OCI-LY1 (cell line): ENCODE data around the gene MLPH.

Source experiments
- H2AFZ ChIP-seq: fragments of 200-600 bp; sonication (generic), shearing (Covaris generic); 2 replicates; pipeline ENCODE4 v1.6.0; 2014; ENCODE audit warnings: antibody characterized with exemption, mild to moderate bottlenecking, low read length
- H3F3A ChIP-seq: fragments of 200-600 bp; sonication (generic), shearing (Covaris generic); 2 replicates; pipeline ENCODE4 v1.6.0; 2014; ENCODE audit warnings: mild to moderate bottlenecking, antibody characterized with exemption, low read length, moderate library complexity; ENCODE audit not compliant: insufficient read depth
- H3K27ac ChIP-seq: fragments of 200-600 bp; sonication (generic); 2 replicates; pipeline ENCODE4 v1.5.1; 2014; ENCODE audit warnings: low read length, mixed run types, mild to moderate bottlenecking, low read depth; ENCODE audit not compliant: poor library complexity, severe bottlenecking
- H3K27me3 ChIP-seq: fragments of 200-600 bp; sonication (generic); 2 replicates; pipeline ENCODE4 v1.6.0; 2014; ENCODE audit warnings: antibody characterized with exemption, mild to moderate bottlenecking, low read length, moderate library complexity; ENCODE audit not compliant: insufficient read depth
- H3K36me3 ChIP-seq: fragments of 200-600 bp; sonication (generic); 2 replicates; pipeline ENCODE4 v1.6.1; 2014; ENCODE audit warnings: mild to moderate bottlenecking, antibody characterized with exemption, low read length, moderate library complexity, mixed read lengths; ENCODE audit not compliant: insufficient read depth
- H3K4me1 ChIP-seq: fragments of 200-600 bp; sonication (generic); 2 replicates; pipeline ENCODE4 v1.5.1; 2014; ENCODE audit warnings: mild to moderate bottlenecking, low read length, moderate library complexity; ENCODE audit not compliant: insufficient read depth, severe bottlenecking
- H3K4me2 ChIP-seq: fragments of 200-600 bp; sonication (generic), shearing (Covaris generic); 2 replicates; pipeline ENCODE4 v1.6.1; 2014; ENCODE audit warnings: low read length
- H3K4me3 ChIP-seq: fragments of 200-600 bp; sonication (generic); 2 replicates; pipeline ENCODE4 v1.5.1; 2014; ENCODE audit warnings: low read length, low read depth, mild to moderate bottlenecking, mixed read lengths; ENCODE audit not compliant: poor library complexity, severe bottlenecking
- H3K79me2 ChIP-seq: fragments of 200-600 bp; shearing (Covaris generic); 2 replicates; pipeline ENCODE4 v1.6.1; 2016; ENCODE audit warnings: mixed run types, low read length, mixed read lengths; ENCODE audit not compliant: insufficient read depth
- H3K9ac ChIP-seq: fragments of 200-600 bp; sonication (generic), shearing (Covaris generic); 2 replicates; pipeline ENCODE4 v1.6.1; 2014; ENCODE audit warnings: mild to moderate bottlenecking, low read length, mixed read lengths
- H3K9me2 ChIP-seq: fragments of 200-600 bp; sonication (generic), shearing (Covaris generic); 2 replicates; pipeline ENCODE4 v1.6.1; 2014; ENCODE audit warnings: low read depth, mild to moderate bottlenecking, low read length, mixed read lengths
- H3K9me3 ChIP-seq: fragments of 200-600 bp; shearing (Covaris generic); 2 replicates; pipeline ENCODE4 v1.6.1; 2014; ENCODE audit warnings: low read length, mixed read lengths
- H4K20me1 ChIP-seq: fragments of 200-600 bp; sonication (generic), shearing (Covaris generic); 2 replicates; pipeline ENCODE4 v1.6.0; 2016; ENCODE audit warnings: mild to moderate bottlenecking, low read length; ENCODE audit not compliant: insufficient read depth
- CTCF ChIP-seq: fragments of 200-600 bp; sonication (generic), shearing (Covaris generic); IDR thresholded peaks from 2 replicates; pipeline ENCODE4 v1.5.1; 2017; ENCODE audit warnings: mild to moderate bottlenecking, antibody characterized with exemption, low read length, moderate library complexity, mixed read lengths
- EZH2 ChIP-seq: fragments of 200-600 bp; sonication (generic), shearing (Covaris generic); IDR thresholded peaks from 2 replicates; pipeline ENCODE4 v1.8.0; 2017; ENCODE audit warnings: borderline replicate concordance, mixed run types, mild to moderate bottlenecking, antibody characterized with exemption, low read length, moderate library complexity, mixed read lengths

MLPH gene

GRCh38 chr2:237517163-237517562 lies 30.1 kb downstream of the MLPH start:
- Histone ChIP-seq H3K27me3 (no peaks in the 10 kb centered on the region), H3K36me3 (no peaks in the 10 kb centered on the region)
- no peak for TF ChIP-seq CTCF

GRCh38 chr2:237517990-237518389 lies 30.9 kb downstream of the MLPH start:
- H3K79me2 ChIP-seq, result no peaks in the 10 kb centered on the region

More at GRCh38 chr2:237517163-237517562, 30.1 kb downstream of the MLPH start:
- no peak overlapping the region for H3K27ac ChIP-seq
- no peak overlapping the region for H3K9ac ChIP-seq
- H3F3A ChIP-seq, result no peaks in the 10 kb centered on the region
- no peaks in the 10 kb centered on the region for H3K79me2 ChIP-seq
- H3K4me2 ChIP-seq, result no peak overlapping the region
- no peaks in the 10 kb centered on the region for H3K9me3 ChIP-seq
- no peaks in the 10 kb centered on the region for H4K20me1 ChIP-seq
- no peak overlapping the region for H3K4me3 ChIP-seq
- H2AFZ ChIP-seq, result no peak overlapping the region
- H3K4me1 ChIP-seq, result no peaks in the 10 kb centered on the region
- no peaks in the 10 kb centered on the region for H3K9me2 ChIP-seq

GRCh38 chr2:237519506-237520245 lies 32.6 kb downstream of the MLPH start:
- Histone ChIP-seq H3K27ac (no peak overlapping the region), H3K27me3 (no peaks in the 10 kb centered on the region), H4K20me1 (no peaks in the 10 kb centered on the region), H3K9me3 (no peaks in the 10 kb centered on the region), H2AFZ (no peak overlapping the region), H3K9me2 (no peaks in the 10 kb centered on the region), H3K4me3 (no peak overlapping the region), H3K9ac (no peak overlapping the region), H3F3A (no peaks in the 10 kb centered on the region), H3K36me3 (no peaks in the 10 kb centered on the region), H3K4me1 (no peaks in the 10 kb centered on the region), H3K4me2 (no peak overlapping the region), H3K79me2 (no peaks in the 10 kb centered on the region)
- TF ChIP-seq EZH2 (no peak), CTCF (no peak)

More at GRCh38 chr2:237517990-237518389, 30.9 kb downstream of the MLPH start:
- Histone ChIP-seq H3K36me3 (no peaks in the 10 kb centered on the region), H3K9me2 (no peaks in the 10 kb centered on the region), H3F3A (no peaks in the 10 kb centered on the region), H3K4me3 (no peak overlapping the region), H3K9ac (no peak overlapping the region), H2AFZ (no peak overlapping the region), H3K9me3 (no peaks in the 10 kb centered on the region), H3K4me2 (no peak overlapping the region), H3K27ac (no peak overlapping the region), H3K27me3 (no peaks in the 10 kb centered on the region), H3K4me1 (no peaks in the 10 kb centered on the region), H4K20me1 (no peaks in the 10 kb centered on the region)
- TF ChIP-seq CTCF (no peak), EZH2 (no peak)
